HG02798 (cell line): ENCODE data around the gene ATP8A2.
"Not testable (repeated sequence)": the region's sequence is repeated elsewhere in the genome, so short reads cannot be mapped to it uniquely, and the experiment has no call there.

Experiments
- ATAC-seq: cut with Tn5 transposase; IDR thresholded peaks from one replicate; pipeline ENCODE4 v1.9.1; 2021; ENCODE audit warnings: mild to moderate bottlenecking; ENCODE audit not compliant: unreplicated experiment, poor library complexity

The ATP8A2 gene

GRCh38 chr13:25930653-25931052 is 558.9 kb downstream of the ATP8A2 start:
- no peak for ATAC-seq

GRCh38 chr13:25932365-25932764 is 560.6 kb downstream of the ATP8A2 start:
- ATAC-seq = no peak

- ATAC-seq = no peak
Observed at GRCh38 chr13:25933520-25933919, 561.7 kb downstream of the ATP8A2 start.

- no peak for ATAC-seq
Observed at GRCh38 chr13:25934127-25934526, 562.4 kb downstream of the ATP8A2 start.

- ATAC-seq = no peak
Observed at GRCh38 chr13:25939961-25940687, 568.4 kb downstream of the ATP8A2 start.

GRCh38 chr13:25943081-25943480 is 571.3 kb downstream of the ATP8A2 start:
- ATAC-seq = no peak

- ATAC-seq = no peak
Observed at GRCh38 chr13:25943658-25944057, 571.9 kb downstream of the ATP8A2 start.

- ATAC-seq = no peak
Observed at GRCh38 chr13:25945596-25945995, 573.8 kb downstream of the ATP8A2 start.

- no peak for ATAC-seq
Observed at GRCh38 chr13:25946321-25946720, 574.5 kb downstream of the ATP8A2 start.

GRCh38 chr13:25948910-25949309 is 577.1 kb downstream of the ATP8A2 start:
- no peak for ATAC-seq

GRCh38 chr13:25951831-25952230 is 580.1 kb downstream of the ATP8A2 start:
- ATAC-seq = no peak

- not testable (repeated sequence) for ATAC-seq
Observed at GRCh38 chr13:25954080-25954479, 582.3 kb downstream of the ATP8A2 start.

- ATAC-seq = not testable (repeated sequence)
Observed at GRCh38 chr13:25954943-25955342, 583.2 kb downstream of the ATP8A2 start.

GRCh38 chr13:25958986-25959385 is 587.2 kb downstream of the ATP8A2 start:
- no peak for ATAC-seq

- ATAC-seq = no peak
Observed at GRCh38 chr13:25961294-25961693, 589.5 kb downstream of the ATP8A2 start.

GRCh38 chr13:25963674-25964073 is 591.9 kb downstream of the ATP8A2 start:
- ATAC-seq = no peak

- no peak for ATAC-seq
Observed at GRCh38 chr13:25965596-25965995, 593.8 kb downstream of the ATP8A2 start.

- no peak for ATAC-seq
Observed at GRCh38 chr13:25966086-25966485, 594.3 kb downstream of the ATP8A2 start.

GRCh38 chr13:25967144-25967543 is 595.4 kb downstream of the ATP8A2 start:
- no peak for ATAC-seq

- no peak for ATAC-seq
Observed at GRCh38 chr13:25971047-25971446, 599.3 kb downstream of the ATP8A2 start.

GRCh38 chr13:25971459-25972145 is 599.8 kb downstream of the ATP8A2 start:
- ATAC-seq = no peak

- ATAC-seq = no peak
Observed at GRCh38 chr13:25973085-25973484, 601.3 kb downstream of the ATP8A2 start.
